ENCODE data around the gene GPATCH1. TPM values are rescaled to one million over a fixed set of nuclear protein-coding genes. Genes with fewer than 3 reads are reported as not detected.
"Not testable (repeated sequence)": the region's sequence is repeated elsewhere in the genome, so short reads cannot be mapped to it uniquely, and the experiment has no call there.

GPATCH1 gene
- polyA plus RNA-seq, 3 donors: 13.1 to 15.0 (median 13.7) TPM

- DNase-seq (ENCODE audit: extremely low read depth in 1 of 11, low read depth in 9 of 11, low spot score in 4 of 11): no peak
These were observed 17.1 kb downstream of the GPATCH1 start for GRCh38 chr19:33098055-33098534.

GRCh38 chr19:33100894-33101644, 20.1 kb downstream of the GPATCH1 start:
- DNase-seq (ENCODE audit: extremely low read depth in 1 of 11, low read depth in 9 of 11, low spot score in 4 of 11): no peak

DNA sequence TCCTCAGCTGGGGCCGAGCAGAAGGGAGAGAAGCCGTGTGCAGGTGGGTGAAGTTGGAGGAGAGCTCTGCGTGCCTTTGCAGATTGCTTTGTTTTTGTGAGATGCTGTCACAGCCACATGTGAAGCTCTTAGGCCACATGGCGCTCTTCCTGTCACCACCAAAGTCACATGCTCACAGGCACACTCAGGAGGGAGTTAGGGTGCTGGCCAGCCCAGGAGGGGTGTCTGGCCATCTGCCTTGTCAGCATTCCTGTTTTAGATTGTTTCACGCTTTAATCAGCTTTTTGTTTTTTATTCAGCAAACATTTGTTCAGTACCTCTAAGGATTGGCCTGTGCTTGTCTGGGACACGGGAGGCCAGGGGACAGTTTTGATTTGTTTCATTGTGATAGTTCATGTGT, 21.9 kb downstream of the GPATCH1 start:
- no peak for DNase-seq (ENCODE audit: extremely low read depth in 1 of 11, low read depth in 9 of 11, low spot score in 4 of 11)

DNA sequence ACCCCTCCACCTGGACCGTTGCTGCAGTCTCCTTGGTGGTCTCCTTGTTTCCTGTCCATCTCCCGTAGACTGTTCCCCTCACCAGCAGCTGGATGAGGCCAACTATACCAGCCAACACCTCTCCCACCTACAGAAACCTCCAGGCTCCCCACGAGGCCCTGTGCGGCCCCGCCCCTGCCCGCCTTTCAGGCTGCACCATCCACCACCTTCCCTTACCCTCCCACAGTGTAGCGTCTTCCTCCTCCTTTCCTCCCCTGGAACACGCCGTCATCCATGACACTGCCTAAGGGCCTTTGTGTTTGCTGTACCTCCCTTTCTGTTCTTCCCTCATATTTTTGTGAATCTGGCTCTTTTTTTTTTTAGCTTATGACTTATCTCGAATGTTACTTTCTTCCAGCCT, 27.2 kb downstream of the GPATCH1 start:
- DNase-seq (ENCODE audit: extremely low read depth in 1 of 11, low read depth in 9 of 11, low spot score in 4 of 11): no peak

GRCh38 chr19:33110137-33110910, 29.3 kb downstream of the GPATCH1 start:
- DNase-seq (ENCODE audit: extremely low read depth in 1 of 11, low read depth in 9 of 11, low spot score in 4 of 11): no peak

DNA sequence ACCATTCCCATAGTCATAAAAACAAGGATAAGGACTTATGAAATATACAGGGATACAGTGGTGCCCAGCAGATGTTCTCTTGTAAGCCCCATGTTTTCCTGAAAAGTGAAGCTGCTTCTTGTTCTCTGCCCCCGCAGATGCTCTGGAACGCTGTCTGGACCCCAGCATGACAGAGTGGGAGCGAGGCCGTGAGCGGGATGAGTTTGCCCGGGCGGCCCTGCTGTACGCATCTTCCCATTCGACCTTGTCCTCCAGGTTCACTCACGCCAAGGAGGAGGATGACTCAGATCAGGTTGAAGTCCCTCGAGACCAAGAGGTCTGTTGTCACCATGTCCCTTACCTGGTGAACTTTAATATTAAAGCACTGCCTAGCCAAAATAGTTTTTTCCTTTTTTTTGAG, 30.6 kb downstream of the GPATCH1 start:
- DNase-seq (ENCODE audit: extremely low read depth in 1 of 11, low read depth in 9 of 11, low spot score in 4 of 11): no peak

DNA sequence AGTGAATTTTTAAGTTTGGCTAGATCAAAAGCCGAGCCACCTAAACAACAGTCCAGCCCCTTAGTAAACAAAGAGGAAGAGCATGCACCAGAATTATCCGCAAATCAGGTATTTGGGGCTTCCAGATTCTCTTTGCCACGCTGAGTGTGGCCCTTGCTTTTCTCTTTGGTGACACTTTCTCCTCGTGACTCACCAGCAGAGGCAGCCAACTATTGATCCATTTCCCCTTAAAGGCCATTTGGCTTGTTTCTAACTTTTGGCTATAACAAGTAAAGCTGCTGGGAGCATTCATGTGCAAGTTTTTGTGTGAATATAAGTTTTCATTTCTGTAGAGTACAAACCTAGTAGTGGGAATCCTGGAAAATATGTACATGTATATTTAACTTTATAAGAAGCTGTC, 33.3 kb downstream of the GPATCH1 start:
- no peak for DNase-seq (ENCODE audit: extremely low read depth in 1 of 11, low read depth in 9 of 11, low spot score in 4 of 11)

DNA sequence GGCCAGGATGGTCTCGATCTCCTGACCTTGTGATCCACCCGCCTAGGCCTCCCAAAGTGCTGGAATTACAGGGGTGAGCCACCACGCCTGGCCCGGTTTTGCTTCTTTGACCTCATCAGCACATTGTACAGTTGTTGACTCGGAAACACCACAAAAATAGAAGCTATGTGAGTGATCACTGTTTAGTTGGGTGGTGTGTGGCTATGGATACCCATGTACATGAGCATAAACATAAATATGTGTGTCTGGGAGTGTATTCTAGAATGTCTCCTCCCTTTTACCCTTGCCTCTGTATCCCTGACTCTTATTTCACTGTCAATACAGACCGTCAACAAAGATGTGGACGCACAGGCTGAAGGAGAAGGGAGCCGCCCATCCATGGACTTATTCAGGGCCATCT, 36.5 kb downstream of the GPATCH1 start:
- DNase-seq (ENCODE audit: extremely low read depth in 1 of 11, low read depth in 9 of 11, low spot score in 4 of 11): no peak

DNA sequence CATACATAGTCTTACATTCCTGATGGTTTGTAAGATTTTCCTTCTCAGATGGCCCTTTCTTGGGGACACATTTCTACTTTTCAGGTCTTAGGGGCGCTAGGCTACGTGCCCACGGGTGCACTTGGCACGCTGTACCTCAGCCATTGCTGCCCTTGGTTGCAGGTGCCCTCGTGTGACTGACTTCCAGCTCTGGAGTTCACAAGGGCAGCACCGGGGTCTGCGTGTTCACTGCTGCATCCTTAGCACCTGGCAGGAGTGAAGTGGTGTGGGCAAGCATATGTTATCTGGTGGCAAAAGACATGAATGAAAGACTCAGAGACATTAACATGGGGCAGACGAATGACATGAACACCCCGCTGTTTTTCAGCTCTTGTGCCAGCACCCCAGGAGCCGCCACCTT, 37.7 kb downstream of the GPATCH1 start:
- no peak for DNase-seq (ENCODE audit: extremely low read depth in 1 of 11, low read depth in 9 of 11, low spot score in 4 of 11)

DNA sequence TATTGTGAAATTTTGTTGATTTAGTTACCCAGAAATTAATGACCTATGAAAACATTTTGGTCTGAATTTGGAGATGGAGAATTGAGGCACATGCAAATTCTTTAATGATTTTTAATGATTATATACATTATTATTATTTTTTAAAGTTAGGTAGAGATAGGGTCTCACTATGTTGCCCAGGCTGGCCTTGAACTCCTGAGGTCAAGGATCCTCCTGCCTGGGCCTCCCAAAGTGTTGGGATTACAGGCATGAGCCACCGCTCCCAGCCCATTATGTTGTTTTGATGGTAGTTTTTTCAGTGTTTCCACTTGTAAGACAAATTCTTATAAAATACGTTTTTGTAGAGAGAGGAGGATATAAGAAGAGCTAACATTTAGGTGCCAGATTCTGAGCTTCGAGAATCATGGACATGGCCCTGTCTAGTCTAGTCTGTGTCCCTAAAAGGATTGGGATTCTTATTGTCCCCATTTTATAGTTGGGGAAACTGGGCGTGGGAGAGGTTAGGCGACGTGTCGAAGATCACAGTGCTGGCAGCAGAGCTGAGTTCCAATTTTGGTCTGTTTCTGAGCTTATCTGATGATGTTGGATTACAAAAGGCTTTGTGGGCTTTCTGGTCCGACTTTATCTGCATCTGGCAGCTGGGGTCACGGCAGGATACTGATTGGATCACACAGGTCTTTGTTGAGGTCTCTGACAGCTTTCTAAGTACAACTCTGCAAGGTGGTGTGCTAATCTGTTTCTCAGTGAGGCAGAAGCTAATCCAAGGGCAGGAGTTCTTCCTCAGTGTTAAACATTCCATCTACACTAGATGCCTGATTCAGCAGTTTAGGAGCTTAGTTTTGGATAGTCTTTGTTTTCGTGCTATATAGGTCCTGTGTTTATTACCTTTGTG, 43.5 kb downstream of the GPATCH1 start:
- no peak for DNase-seq (ENCODE audit: extremely low read depth in 1 of 11, low read depth in 9 of 11, low spot score in 4 of 11)

DNA sequence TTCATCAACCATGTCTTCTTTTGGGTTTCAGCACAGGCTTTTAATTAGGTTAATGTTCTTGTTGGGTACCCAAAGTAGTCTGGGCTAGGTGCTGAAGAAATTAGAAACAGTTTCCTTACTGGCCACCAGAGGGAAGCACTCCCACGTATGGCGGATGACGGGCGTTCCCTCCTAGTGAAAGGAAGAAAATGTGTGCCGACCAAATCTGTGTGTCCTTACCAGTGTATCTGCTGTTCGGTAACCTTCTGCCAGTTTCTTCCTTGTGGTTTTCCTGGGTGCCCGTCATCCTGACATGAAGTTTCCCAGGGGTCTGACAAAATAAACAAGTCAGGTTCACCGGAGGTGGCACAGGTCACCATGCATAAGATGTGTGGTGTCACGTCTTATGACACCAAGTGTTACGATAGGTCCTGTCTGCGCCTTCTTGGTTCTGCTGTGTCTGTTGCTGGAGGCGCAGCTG, 45.0 kb downstream of the GPATCH1 start:
- peak in 5 of 11 donors; percentile 24 to 37 (median 33) for DNase-seq (ENCODE audit: extremely low read depth in 1 of 11, low read depth in 9 of 11, low spot score in 4 of 11)

DNA sequence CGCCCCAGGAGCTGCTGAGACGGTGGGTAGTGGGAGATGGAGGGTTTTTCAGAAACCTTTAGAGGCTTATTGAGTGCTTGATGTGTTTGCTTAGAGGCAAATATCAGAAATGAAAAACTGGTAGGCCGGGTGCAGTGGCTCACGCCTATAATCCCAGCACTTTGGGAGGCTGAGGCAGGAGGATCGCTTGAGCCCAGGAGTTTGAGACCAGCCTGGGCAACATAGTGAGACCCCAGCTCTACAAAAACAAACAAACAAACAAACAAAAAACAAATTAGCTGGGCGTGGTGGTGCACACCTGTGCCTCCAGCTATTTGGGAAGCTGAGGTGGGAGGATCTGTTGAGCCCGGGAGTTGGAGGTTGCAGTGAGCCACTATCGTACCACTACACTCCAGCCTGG, 45.7 kb downstream of the GPATCH1 start:
- DNase-seq (ENCODE audit: extremely low read depth in 1 of 11, low read depth in 9 of 11, low spot score in 4 of 11): not testable (repeated sequence)

DNA sequence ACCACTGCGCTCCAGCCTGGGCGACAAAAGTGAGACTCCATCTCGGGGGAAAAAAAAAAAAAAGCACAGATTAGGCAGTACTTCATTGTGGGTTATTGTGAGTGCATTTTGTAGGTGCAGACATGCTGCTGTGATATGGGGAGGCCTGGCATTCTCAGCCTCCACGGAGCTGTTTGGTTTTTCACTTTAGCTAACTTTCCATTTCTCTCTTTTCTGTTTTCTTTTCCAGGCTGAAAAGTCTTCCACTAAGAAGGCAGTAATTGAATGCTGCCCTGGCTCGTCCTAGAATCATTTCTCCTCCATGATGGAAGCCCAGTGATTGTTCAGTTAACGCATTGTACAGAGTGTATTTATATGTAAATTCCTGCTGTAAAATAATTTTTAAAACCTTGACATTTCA, 48.9 kb downstream of the GPATCH1 start:
- no peak for DNase-seq (ENCODE audit: extremely low read depth in 1 of 11, low read depth in 9 of 11, low spot score in 4 of 11)

GRCh38 chr19:33130433-33130832, 49.5 kb downstream of the GPATCH1 start:
- no peak for DNase-seq (ENCODE audit: extremely low read depth in 1 of 11, low read depth in 9 of 11, low spot score in 4 of 11)

DNA sequence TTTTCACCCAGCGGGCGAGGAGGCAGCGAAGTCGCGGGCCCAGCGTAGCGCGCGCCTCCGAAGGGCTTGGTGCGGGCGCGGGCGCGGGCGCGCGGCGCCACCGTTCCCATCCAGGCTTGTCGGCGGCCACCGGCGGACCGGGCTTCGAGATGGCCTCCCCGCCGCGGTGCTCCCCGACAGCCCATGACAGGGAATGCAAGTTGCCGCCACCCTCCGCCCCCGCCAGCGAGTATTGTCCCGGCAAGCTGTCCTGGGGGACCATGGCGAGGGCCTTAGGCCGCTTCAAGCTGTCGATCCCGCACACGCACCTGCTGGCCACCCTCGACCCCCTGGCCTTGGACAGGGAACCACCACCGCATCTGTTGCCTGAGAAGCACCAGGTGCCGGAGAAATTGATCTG, 51.0 kb downstream of the GPATCH1 start, which contains the start of gene WDR88:
Gene WDR88, plus strand, starts transcription at position 94 of the 400 bp plus-strand sequence. Its CDS starts 56 bp downstream, at position 150.
- DNase-seq (ENCODE audit: extremely low read depth in 1 of 11, low read depth in 9 of 11, low spot score in 4 of 11): no peak

- no peak for DNase-seq (ENCODE audit: extremely low read depth in 1 of 11, low read depth in 9 of 11, low spot score in 4 of 11)
These were observed 51.4 kb downstream of the GPATCH1 start for GRCh38 chr19:33132425-33132824.

DNA sequence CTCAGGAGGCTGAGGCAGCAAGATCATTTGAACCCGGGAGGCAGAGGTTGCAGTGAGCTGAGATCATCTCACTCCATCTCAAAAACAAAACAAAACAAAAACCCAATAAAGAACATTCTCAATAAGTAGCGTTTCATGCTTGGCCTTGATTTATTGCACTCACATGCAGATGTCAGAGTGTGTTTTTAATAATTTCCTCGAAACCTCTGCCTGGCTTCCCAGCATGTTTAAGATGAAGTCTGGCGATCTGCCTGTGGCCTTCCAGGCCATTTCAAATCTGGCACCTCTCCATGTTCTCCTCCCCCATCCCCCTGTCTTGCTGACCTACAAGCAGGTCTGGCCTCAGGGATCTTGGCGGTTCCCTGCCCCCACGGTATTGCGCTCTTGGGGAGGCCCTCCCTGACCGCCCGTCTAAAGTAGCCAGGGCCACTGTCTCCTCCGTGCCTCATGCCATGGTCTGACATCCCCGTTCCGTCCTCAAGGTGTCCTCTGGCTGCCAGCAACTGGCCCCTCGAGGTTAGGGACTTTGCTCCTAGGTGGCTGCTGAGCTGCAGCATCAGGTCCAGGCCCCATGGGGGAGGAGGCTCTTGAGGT, 52.6 kb downstream of the GPATCH1 start:
- DNase-seq (ENCODE audit: extremely low read depth in 1 of 11, low read depth in 9 of 11, low spot score in 4 of 11): peak in 1 of 11 donors; percentile 10

DNA sequence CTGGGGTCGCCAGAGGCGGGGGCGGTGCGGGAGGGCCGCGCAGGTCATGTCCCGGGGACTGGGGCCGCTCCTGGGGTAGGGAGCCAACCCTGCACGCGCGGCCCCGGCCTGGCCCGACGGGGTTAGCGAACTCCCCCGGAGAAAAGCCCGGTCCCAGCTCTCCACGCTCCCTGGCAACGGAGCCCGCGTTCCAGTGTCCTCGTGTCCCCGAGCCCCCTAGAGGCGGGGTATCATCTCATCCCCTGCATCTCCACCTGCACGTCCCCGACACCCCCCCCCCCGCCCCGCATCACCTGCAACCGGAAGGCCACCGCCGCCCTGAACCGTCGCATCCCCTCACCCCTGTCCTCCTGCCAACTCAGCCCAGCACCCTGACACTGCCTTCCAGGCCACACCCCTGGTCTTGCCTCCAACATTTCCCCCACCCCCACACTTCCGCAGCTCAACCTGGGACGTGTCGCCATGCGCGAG, 53.6 kb downstream of the GPATCH1 start:
- no peak for DNase-seq (ENCODE audit: extremely low read depth in 1 of 11, low read depth in 9 of 11, low spot score in 4 of 11)

DNA sequence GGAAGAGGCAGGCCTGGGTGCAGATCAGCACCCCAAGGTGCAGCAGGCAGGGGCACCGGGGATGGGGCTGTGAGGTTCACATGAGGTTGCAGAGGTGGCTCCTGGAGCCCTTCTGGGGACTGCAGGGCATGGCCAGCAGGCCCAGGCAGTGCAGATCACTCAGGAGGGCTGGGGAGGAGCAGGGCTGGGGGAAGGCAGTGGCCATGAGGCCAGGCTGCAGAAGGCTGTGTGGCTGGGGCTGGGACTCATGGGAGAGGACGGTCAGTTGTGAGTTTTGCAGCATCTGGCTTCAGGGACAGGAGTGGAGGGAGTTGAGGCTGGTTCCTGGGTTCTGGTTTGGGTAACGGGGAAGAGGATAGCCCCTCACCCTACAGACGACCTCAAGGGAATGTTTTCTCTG, 58.2 kb downstream of the GPATCH1 start:
- no peak for DNase-seq (ENCODE audit: extremely low read depth in 1 of 11, low read depth in 9 of 11, low spot score in 4 of 11)

Measured in renal cortex interstitium (tissue), 11 donors.